GM12872 (cell line): ENCODE measurements around the gene FAM53A.

Experiments
- TF ChIP-seq, protein P1 (sequence below): IDR thresholded peaks from 3 replicates; pipeline ENCODE4 v1.5.1; 2011; ENCODE audit warnings: low read depth, mild to moderate bottlenecking, low read length, moderate library complexity; ENCODE audit not compliant: insufficient read depth

Gene FAM53A

DNA sequence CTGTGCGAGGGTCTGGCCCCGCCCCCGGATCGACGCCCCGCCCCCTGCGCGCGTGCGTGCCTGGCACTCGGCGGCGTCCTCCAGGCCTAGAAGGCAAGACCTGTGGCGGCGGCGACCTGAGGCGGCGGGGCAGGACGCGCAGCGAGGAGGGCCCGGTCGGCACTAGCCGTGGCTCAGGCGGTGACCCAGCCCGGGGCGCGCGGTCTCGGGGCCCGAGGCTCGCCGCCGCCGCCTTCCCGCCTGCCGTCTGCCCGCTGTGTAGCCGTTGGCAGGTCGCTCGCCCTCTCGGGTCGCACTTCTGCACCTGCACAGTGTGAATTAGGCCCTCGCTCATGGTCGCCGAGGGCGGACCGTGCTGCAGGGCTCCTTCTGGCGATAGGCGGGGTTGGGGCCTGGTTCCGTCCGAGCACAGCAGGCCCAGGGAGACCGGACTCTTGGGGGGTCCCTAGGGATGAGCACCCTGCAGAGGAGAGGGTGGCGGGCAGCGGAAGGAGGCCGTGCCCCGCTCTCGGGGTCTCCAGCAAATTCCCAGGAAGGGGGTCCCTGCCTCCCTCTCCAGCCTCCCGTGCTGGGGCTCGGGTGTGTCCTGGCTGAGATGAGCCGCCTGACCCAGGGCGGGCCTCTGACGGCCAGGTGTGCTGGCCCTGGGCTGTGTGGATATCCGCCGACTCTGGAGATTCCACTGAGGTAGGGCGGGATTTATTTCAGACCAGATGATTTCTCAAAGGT, 557 bp upstream of the FAM53A start:
- TF ChIP-seq, protein P1, sequence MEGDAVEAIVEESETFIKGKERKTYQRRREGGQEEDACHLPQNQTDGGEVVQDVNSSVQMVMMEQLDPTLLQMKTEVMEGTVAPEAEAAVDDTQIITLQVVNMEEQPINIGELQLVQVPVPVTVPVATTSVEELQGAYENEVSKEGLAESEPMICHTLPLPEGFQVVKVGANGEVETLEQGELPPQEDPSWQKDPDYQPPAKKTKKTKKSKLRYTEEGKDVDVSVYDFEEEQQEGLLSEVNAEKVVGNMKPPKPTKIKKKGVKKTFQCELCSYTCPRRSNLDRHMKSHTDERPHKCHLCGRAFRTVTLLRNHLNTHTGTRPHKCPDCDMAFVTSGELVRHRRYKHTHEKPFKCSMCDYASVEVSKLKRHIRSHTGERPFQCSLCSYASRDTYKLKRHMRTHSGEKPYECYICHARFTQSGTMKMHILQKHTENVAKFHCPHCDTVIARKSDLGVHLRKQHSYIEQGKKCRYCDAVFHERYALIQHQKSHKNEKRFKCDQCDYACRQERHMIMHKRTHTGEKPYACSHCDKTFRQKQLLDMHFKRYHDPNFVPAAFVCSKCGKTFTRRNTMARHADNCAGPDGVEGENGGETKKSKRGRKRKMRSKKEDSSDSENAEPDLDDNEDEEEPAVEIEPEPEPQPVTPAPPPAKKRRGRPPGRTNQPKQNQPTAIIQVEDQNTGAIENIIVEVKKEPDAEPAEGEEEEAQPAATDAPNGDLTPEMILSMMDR = no peak

DNA sequence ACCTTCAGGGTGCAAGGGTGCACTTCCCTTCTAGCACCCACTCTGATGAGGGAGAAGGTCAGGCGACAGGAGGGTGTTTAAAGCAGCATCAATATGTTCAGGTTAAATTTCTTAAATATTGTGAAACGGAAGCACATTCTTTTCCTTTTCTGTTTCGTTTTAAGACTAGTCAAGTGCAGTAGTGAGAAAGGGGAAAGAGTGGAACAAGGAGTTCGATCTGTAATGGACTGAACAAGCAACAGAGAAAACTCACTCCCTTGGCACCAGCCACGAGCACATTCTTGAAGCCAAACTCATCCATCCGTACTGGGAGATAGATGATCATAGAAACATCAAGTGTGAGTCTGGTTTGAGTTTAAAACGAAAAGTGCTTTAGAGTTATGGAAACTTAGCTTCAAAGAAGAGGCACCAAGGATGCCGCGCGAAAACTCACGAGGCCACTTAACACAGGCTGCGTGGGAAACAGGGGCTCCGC, 815 bp downstream of the FAM53A start:
- TF ChIP-seq, protein P1 = no peak

DNA sequence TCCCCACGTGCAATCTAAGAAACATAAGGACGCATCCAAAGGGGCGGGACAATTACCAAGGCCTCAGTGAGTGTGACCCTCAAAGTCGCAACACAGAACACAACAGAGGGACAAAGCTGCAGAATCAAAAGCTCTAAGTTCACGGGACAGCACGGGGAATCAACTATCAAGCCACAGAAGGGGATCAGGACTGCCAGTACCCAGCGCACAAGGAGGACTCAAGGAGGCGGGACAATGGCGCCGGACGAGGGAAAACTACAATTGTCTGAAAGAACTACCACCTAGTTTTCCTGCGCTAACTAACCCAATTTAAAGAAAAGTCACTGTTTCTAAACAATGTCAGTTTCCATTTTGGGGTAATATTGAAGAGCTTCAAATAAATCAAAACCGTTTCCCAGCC, 1.3 kb downstream of the FAM53A start:
- TF ChIP-seq, protein P1 = no peak

DNA sequence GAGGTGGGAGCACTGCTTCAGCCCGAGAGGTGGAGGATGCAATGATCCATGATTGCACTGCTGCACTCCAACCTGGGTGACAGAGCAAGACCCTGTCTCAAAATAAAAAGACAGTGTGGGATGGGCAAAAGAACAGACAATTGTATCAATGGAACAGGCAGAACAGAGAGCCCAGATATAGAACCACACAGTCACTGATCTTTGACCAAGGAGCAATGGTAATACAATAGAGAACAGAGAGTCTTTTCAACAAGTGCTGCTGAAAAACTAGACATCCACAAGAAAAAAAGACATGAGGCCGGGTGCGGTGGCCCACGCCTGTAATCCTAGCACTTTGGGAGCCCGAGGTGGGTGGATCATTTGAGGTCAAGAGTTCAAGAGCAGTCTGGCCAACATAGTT, 5.9 kb downstream of the FAM53A start:
- TF ChIP-seq, protein P1 = no peak

DNA sequence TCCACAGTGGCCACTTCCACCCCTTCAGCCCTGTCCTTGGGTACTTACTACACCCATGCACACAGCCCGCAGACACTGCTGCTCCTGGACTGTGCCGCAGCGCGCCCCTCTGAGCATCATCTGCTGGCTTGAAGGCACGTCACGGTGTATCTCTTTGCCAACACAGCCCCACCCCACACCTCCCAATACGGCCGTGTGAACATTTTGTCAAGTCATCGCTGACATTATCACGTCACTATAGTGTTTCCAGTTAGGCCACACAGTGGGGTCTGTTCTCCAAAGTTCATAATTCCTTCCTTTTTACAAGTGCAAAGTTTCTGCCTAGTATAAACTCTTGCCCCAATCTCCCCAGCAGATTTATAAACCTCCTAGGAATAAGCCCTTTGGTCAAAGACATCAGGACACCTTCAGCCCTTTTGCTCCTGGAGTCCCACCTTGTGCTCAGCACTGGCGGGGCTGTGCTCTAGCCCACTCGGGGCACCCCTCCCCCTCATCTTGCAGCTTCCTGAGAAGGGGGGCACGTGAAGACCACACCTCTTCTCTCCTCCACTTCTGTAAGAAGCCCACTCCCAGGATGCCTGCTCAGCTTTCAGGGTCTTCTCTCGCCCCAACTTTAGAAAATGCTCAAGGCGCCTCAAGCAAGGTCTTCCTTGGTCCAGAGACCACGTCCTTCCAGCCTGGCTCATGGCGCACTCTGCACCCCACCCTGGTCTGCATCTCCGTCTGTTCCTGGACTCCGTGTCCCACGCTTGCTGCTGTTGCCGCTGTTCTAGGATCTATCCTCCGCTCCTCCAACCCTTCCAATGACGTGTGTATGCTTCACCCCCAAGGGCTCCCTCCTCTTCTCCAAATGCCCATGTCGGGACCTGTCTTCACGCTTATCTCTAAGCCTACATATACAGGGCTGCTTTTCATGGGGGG, 7.2 kb downstream of the FAM53A start:
- TF ChIP-seq, protein P1 = no peak

DNA sequence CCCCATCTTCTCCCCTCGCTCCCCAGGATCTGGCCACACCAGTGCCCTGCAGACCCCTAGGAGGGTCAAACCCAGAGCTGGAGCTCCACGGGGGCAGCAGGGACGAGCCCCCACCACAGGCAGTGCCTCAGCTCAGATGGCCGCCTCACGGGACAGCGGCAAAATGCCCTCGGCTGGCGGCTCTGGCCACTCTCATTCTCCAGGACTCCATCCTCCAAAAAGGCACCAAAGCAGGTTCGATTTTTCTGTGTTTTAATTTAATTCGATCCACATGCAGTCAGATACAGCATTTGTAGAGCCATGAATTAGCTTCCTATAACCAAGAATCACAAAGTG, 8.3 kb downstream of the FAM53A start:
- TF ChIP-seq, protein P1 = no peak

DNA sequence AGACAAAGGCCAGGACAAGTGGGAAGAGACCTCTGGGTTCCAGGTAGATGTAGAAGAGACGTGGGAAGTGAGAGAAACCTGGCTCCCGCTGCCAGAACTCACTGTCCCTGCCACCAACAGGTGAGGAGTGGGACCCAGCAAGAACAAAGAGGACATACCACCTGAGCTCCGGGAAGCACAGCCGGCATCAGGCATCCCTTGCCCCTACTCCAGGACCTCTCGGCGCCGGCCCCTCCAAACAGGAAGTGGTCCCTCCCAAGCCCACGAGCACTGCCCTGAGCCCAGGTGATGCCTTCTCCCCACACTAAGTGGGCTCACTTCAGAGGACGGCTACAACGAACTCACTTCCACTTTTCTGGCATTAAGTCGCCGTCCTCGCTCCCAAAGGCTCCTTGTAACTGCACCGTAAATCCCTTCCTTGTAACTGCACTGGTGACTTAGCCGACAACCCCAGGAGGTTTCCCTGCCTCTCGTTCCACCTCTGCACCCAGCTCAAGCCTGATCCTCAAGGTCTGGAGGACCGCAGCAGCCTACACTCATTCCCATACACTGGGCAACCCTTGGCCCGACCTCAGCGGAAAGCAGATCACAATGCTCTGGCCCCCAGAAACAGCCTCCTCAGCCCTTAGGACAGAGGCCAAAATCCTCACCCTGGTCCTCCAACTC, 8.8 kb downstream of the FAM53A start:
- TF ChIP-seq, protein P1 = no peak
